GM12878 (cell line): ENCODE data around the gene RNF41. TPM values are rescaled to one million over a fixed set of nuclear protein-coding genes. Genes with fewer than 3 reads are reported as not detected.

Experiments used
- ASH2L ChIP-seq: fragments of 300-600, 200-600 bp; sonication (generic); IDR thresholded peaks from 2 replicates; pipeline ENCODE4 v1.6.1; 2017; ENCODE audit warnings: low read depth, mild to moderate bottlenecking, borderline replicate concordance
- BCL11A ChIP-seq: IDR thresholded peaks from 2 replicates; pipeline ENCODE4 v1.6.1; 2011; ENCODE audit warnings: low read depth, low read length
- ESRRA ChIP-seq: IDR thresholded peaks from 2 replicates; pipeline ENCODE4 v1.6.1; 2012; ENCODE audit warnings: mild to moderate bottlenecking, low read length, improper control_type of control experiment
- FOXM1 ChIP-seq: IDR thresholded peaks from 2 replicates; pipeline ENCODE4 v1.6.1; 2012; ENCODE audit warnings: low read depth, mild to moderate bottlenecking, inconsistent platforms, low read length, moderate library complexity
- HSF1 ChIP-seq: fragments of 150-350 bp; IDR thresholded peaks from 2 replicates; pipeline ENCODE4 v1.6.1; 2014; ENCODE audit warnings: mild to moderate bottlenecking, low read depth, low read length
- KAT2A ChIP-seq: conservative IDR thresholded peaks from 2 replicates; pipeline ENCODE4 v1.6.1; 2011; ENCODE audit warnings: low read depth, low read length; ENCODE audit not compliant: control insufficient read depth
- MAX ChIP-seq: IDR thresholded peaks from 2 replicates; pipeline ENCODE4 v1.6.1; 2012; ENCODE audit warnings: low read depth, low read length, improper control_type of control experiment
- MTA3 ChIP-seq: IDR thresholded peaks from 2 replicates; pipeline ENCODE4 v1.6.1; 2012; ENCODE audit warnings: low read length, inconsistent platforms, borderline replicate concordance
- NFXL1 ChIP-seq: fragments of 450-650 bp; IDR thresholded peaks from 2 replicates; pipeline ENCODE4 v1.6.1; 2017; ENCODE audit warnings: antibody characterized with exemption, mild to moderate bottlenecking, borderline replicate concordance
- NR2F1 ChIP-seq: fragments of 450-650 bp; conservative IDR thresholded peaks from 2 replicates; pipeline ENCODE4 v1.6.1; 2017; ENCODE audit warnings: mild to moderate bottlenecking
- RAD21 ChIP-seq: IDR thresholded peaks from 2 replicates; pipeline ENCODE4 v1.6.1; 2011; ENCODE audit warnings: mild to moderate bottlenecking, low read depth, low read length, moderate library complexity; ENCODE audit not compliant: insufficient read depth
- RB1 ChIP-seq: fragments of 450-650 bp; formaldehyde crosslinking; IDR thresholded peaks from 2 replicates; pipeline ENCODE4 v1.6.1; 2017; ENCODE audit warnings: mild to moderate bottlenecking, borderline replicate concordance
- RUNX3 ChIP-seq: IDR thresholded peaks from 2 replicates; pipeline ENCODE4 v1.6.1; 2012; ENCODE audit warnings: low read length, inconsistent platforms
- STAT3 ChIP-seq: IDR thresholded peaks from 2 replicates; pipeline ENCODE4 v1.6.1; 2011; ENCODE audit warnings: low read depth, low read length, improper control_type of control experiment
- SUZ12 ChIP-seq: fragments of 200-600 bp; sonication (generic); IDR thresholded peaks from one replicate; pipeline ENCODE4 v1.6.1; 2018; ENCODE audit warnings: antibody characterized with exemption, mild to moderate bottlenecking; ENCODE audit not compliant: unreplicated experiment
- ZBED1 ChIP-seq: IDR thresholded peaks from 2 replicates; pipeline ENCODE4 v1.6.1; 2016; ENCODE audit warnings: borderline replicate concordance
- ZNF207 ChIP-seq: fragments of 450-650 bp; IDR thresholded peaks from 2 replicates; pipeline ENCODE4 v1.6.1; 2014; ENCODE audit warnings: antibody characterized with exemption, mild to moderate bottlenecking, borderline replicate concordance
- ZSCAN29 ChIP-seq: fragments of 450-650 bp; IDR thresholded peaks from 2 replicates; pipeline ENCODE4 v1.6.1; 2017; ENCODE audit warnings: mild to moderate bottlenecking, moderate library complexity
- ZZZ3 ChIP-seq: IDR thresholded peaks from 2 replicates; pipeline ENCODE4 v1.6.1; 2011; ENCODE audit warnings: low read depth; ENCODE audit not compliant: control insufficient read depth, insufficient read length
- polyA plus RNA-seq, 11 experiments: library from polyadenylated mRNA; depleted of rRNA in 4 of 11; unstranded in 6 of 11; stranded (reverse) in 5 of 11; fragments of >200 nt; fragmentation: Nextera tagmentation in 4 of 11; fragmentation: Illumina TruSeq in 1 of 11; extraction: Ambion mirVana in 4 of 11; extraction: Trizol in 1 of 11; gene quantifications; 1 replicate in 1 of 11; 2 replicates in 10 of 11; pipeline versions ENCODE4 v1.2.1 to v1.2.3, GENCODE V29; 2011 to 2016; ENCODE audit warnings: inconsistent platforms in 2 of 11, missing spikeins in 2 of 11, low read depth in 1 of 11
- total RNA-seq, 4 experiments: library from RNA; depleted of rRNA in 3 of 4; stranded (reverse); fragments of >200 nt in 3 of 4; fragmentation: Illumina TruSeq in 1 of 4; extraction: Trizol in 1 of 4; gene quantifications; 2 replicates each; pipeline versions ENCODE4 v1.2.1 to v1.2.3, GENCODE V29; 2013 to 2021
- TF ChIP-seq, protein P1 (sequence below): IDR thresholded peaks from 2 replicates; pipeline ENCODE4 v1.6.1; 2011; ENCODE audit warnings: mild to moderate bottlenecking, low read depth, low read length, moderate library complexity; ENCODE audit not compliant: insufficient replicate concordance
- TF ChIP-seq, protein P2 (sequence below), 3 experiments: IDR thresholded peaks in 2 of 3; conservative IDR thresholded peaks in 1 of 3; 2 replicates each; pipeline ENCODE4 v1.5.1; 2011; ENCODE audit warnings: low read depth in 3 of 3, low read length in 3 of 3, mild to moderate bottlenecking in 3 of 3, control low read depth in 2 of 3, moderate library complexity in 2 of 3, inconsistent platforms in 1 of 3, mixed read lengths in 1 of 3; ENCODE audit not compliant: control insufficient read depth in 2 of 3, insufficient read depth in 1 of 3; ENCODE audit errors: extremely low read depth in 1 of 3
- TF ChIP-seq, protein P3 (sequence below): fragments of 450-650 bp; formaldehyde crosslinking; IDR thresholded peaks from 2 replicates; pipeline ENCODE4 v1.4.0; 2020; ENCODE audit warnings: mild to moderate bottlenecking, moderate library complexity

The RNF41 gene
- total and polyA plus RNA-seq, 10 of the 15 experiments (the other 5 are each of a cell fraction or from before 2014, with no cell fraction given): 11.1 to 47.8 (median 30.6) TPM

GRCh38 chr12:56157201-56158028 is 64.3 kb downstream of the RNF41 start (continued):
- TF ChIP-seq RAD21 (peak; percentile 33), RUNX3 (peak; percentile 33), ESRRA (no peak), ASH2L (no peak), ZZZ3 (no peak), STAT3 (no peak), RB1 (peak; percentile 75; the same call in 1 of the 2 replicates), ZSCAN29 (no peak), ZBED1 (no peak), HSF1 (no peak), KAT2A (no peak), SUZ12 (no peak), BCL11A (no peak), MAX (peak; percentile 3; the same call in 1 of the 2 replicates), NR2F1 (no peak), NFXL1 (no peak), MTA3 (no peak), FOXM1 (no peak), ZNF207 (no peak)
- TF ChIP-seq, protein P1, sequence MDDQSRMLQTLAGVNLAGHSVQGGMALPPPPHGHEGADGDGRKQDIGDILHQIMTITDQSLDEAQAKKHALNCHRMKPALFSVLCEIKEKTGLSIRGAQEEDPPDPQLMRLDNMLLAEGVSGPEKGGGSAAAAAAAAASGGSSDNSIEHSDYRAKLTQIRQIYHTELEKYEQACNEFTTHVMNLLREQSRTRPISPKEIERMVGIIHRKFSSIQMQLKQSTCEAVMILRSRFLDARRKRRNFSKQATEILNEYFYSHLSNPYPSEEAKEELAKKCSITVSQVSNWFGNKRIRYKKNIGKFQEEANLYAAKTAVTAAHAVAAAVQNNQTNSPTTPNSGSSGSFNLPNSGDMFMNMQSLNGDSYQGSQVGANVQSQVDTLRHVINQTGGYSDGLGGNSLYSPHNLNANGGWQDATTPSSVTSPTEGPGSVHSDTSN: no peak
- TF ChIP-seq, protein P2, sequence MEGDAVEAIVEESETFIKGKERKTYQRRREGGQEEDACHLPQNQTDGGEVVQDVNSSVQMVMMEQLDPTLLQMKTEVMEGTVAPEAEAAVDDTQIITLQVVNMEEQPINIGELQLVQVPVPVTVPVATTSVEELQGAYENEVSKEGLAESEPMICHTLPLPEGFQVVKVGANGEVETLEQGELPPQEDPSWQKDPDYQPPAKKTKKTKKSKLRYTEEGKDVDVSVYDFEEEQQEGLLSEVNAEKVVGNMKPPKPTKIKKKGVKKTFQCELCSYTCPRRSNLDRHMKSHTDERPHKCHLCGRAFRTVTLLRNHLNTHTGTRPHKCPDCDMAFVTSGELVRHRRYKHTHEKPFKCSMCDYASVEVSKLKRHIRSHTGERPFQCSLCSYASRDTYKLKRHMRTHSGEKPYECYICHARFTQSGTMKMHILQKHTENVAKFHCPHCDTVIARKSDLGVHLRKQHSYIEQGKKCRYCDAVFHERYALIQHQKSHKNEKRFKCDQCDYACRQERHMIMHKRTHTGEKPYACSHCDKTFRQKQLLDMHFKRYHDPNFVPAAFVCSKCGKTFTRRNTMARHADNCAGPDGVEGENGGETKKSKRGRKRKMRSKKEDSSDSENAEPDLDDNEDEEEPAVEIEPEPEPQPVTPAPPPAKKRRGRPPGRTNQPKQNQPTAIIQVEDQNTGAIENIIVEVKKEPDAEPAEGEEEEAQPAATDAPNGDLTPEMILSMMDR (IDR thresholded peaks at IDR 0.05 in 2 of 3, conservative IDR thresholded peaks at IDR 0.05 in 1 of 3; ENCODE audit: control insufficient read depth in 2 of 3, extremely low read depth in 1 of 3, insufficient read depth in 1 of 3, low read depth in 3 of 3, low read length in 3 of 3): peak; percentile 51 to 65 (median 57)
- TF ChIP-seq, protein P3, sequence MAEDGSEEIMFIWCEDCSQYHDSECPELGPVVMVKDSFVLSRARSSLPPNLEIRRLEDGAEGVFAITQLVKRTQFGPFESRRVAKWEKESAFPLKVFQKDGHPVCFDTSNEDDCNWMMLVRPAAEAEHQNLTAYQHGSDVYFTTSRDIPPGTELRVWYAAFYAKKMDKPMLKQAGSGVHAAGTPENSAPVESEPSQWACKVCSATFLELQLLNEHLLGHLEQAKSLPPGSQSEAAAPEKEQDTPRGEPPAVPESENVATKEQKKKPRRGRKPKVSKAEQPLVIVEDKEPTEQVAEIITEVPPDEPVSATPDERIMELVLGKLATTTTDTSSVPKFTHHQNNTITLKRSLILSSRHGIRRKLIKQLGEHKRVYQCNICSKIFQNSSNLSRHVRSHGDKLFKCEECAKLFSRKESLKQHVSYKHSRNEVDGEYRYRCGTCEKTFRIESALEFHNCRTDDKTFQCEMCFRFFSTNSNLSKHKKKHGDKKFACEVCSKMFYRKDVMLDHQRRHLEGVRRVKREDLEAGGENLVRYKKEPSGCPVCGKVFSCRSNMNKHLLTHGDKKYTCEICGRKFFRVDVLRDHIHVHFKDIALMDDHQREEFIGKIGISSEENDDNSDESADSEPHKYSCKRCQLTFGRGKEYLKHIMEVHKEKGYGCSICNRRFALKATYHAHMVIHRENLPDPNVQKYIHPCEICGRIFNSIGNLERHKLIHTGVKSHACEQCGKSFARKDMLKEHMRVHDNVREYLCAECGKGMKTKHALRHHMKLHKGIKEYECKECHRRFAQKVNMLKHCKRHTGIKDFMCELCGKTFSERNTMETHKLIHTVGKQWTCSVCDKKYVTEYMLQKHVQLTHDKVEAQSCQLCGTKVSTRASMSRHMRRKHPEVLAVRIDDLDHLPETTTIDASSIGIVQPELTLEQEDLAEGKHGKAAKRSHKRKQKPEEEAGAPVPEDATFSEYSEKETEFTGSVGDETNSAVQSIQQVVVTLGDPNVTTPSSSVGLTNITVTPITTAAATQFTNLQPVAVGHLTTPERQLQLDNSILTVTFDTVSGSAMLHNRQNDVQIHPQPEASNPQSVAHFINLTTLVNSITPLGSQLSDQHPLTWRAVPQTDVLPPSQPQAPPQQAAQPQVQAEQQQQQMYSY (CRISPR knock-in tag): no peak
